HCT116 (cell line): ENCODE measurements around the gene FSHR.

ENCODE experiments used
- EZH2 ChIP-seq: fragments of 200-600 bp; sonication (generic); IDR thresholded peaks from 2 replicates; pipeline ENCODE4 v1.6.1; 2017; ENCODE audit warnings: antibody characterized with exemption, mixed run types
- POLR2A ChIP-seq: IDR thresholded peaks from 2 replicates; pipeline ENCODE4 v1.7.0; 2011; ENCODE audit warnings: borderline replicate concordance; ENCODE audit not compliant: insufficient read depth, insufficient read length; ENCODE audit errors: extremely low read depth

GRCh38 chr2:49049161-49049560 is 105.2 kb downstream of the FSHR start:
- no peak for TF ChIP-seq POLR2A
- TF ChIP-seq EZH2 = no peak
